Activated CD8-positive, alpha-beta memory T cell treated with anti-CD3 and anti-CD28 coated beads, Interleukin-2, amount 10 ng/mL, durations not matched to agents 7 days and 5 days (primary cell): ENCODE results near the gene GPR39. TPM values are rescaled to one million over a fixed set of nuclear protein-coding genes. Genes with fewer than 3 reads are reported as not detected.

Source experiments
- ATAC-seq: fragments of 150-1000 bp; cut with Tn5 transposase; one replicate; pipeline ENCODE4 v1.10.0; 2021; ENCODE audit warnings: moderate library complexity
- CTCF ChIA-PET: fragments of 350-600 bp; sonication (Branson Sonifier 250); formaldehyde crosslinking; loops from one replicate; lab custom pipeline; 2021; ENCODE audit warnings: antibody characterized with exemption; lab: Charles Lee
- DNase-seq: peaks from one replicate; pipeline ENCODE4 v3.0.0-alpha.2; 2020
- H3K27ac Mint-ChIP-seq: one replicate; pipeline ENCODE4 v1.8.0; 2021; ENCODE audit warnings: mild to moderate bottlenecking, mixed read lengths
- H3K27me3 Mint-ChIP-seq: one replicate; pipeline ENCODE4 v1.8.0; 2021; ENCODE audit warnings: mixed read lengths
- H3K36me3 Mint-ChIP-seq: one replicate; pipeline ENCODE4 v1.8.0; 2021; ENCODE audit warnings: mild to moderate bottlenecking, mixed read lengths
- H3K4me1 Mint-ChIP-seq: one replicate; pipeline ENCODE4 v1.8.0; 2021; ENCODE audit warnings: mixed read lengths
- H3K4me3 Mint-ChIP-seq: one replicate; pipeline ENCODE4 v1.8.0; 2021; ENCODE audit warnings: mild to moderate bottlenecking, moderate library complexity, mixed read lengths
- H3K9me3 Mint-ChIP-seq: one replicate; pipeline ENCODE4 v1.8.0; 2022; ENCODE audit warnings: low read depth, mixed read lengths
- total RNA-seq, 2 experiments: library from RNA; stranded (reverse); gene quantifications; one replicate each; pipeline ENCODE4 v1.2.3, GENCODE V29; 2021

The GPR39 gene
- total RNA-seq, 2 experiments from 2014 or later, result not detected

DNA sequence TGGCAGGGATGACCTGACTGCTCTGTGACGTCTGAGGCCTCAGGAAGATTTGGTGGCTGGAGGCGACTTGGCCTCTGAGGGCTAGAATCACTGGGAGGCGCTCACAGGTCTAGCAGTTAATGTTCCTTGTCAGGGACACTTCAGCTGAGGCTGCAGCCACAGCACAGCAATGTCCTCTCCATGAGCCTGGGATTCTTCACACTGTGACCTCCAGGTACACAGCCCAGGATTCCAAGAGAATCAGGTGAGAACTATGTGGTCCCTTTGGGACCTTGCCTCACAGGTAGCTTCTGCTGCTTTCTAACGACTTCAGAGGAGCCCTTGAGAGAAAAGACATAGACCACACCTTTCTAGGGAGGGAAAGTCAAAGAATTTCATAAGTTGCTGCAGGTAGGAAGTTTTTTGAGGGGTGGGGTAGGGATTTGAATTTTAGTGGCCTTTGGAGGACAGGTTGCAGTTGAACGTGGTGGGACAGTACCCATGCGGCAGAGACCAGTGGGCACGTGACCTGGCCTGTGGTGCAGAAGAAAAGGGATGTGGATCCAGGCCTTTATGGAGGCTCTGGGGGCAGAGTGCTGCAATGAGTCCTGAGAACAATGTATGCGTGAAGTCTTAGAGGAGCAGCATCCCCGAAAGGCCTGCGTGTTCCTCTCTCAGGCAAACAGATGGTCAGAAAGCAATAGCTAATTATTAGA is 167.2 kb downstream of the GPR39 start:
- CTCF ChIA-PET, result no interaction called here
- H3K27ac Mint-ChIP-seq, result no peak overlapping the region
- H3K9me3 Mint-ChIP-seq, result no peaks in the 10 kb centered on the region
- no peak overlapping the region for H3K4me3 Mint-ChIP-seq
- DNase-seq (no peak), ATAC-seq (no peak)
- no peaks in the 10 kb centered on the region for H3K36me3 Mint-ChIP-seq
- H3K4me1 Mint-ChIP-seq, result no peaks in the 10 kb centered on the region
- H3K27me3 Mint-ChIP-seq, result no peaks in the 10 kb centered on the region

DNA sequence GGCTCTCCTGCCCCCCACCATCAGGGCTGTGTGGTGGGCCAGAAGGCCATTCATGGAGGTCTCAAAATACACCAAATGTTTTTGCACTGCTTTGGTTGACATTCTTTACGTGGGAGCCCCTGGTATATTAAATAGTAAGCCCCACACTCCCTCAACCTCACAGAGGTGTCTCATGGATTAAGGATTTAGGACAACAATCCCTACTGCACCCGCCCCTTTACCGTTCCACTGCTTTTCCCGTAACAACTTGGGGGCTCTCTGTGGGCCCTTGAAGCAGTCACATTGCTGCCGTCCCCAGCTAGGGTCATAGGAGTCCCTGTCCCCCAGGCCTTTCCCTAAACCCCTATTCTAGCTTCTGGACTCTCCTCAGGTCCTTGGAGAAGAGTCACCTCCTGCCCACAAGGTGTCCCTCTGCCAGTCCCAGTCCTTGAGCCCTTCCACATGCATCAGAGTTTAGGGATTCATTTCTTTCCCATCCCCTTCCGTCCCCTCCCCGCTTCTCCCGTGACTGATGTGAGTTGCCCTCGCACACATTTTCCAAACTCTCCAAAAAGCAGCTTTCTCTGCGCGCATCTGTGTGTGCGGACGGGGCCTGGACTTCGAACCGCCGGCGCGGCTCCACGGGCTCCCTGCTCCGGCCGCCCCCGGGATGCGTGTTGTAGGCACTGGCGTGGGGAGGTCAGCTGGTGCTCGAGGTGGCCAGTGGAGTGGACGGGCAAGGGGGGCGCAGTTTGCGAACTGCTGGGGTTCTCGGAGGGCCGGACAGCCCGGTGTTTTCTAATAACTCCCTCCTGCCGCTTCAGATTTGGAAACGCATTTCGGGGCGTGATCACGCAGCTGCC is 168.6 kb downstream of the GPR39 start:
- Mint-ChIP-seq H3K4me3 (no peak overlapping the region), H3K27ac (no peak overlapping the region), H3K36me3 (no peaks in the 10 kb centered on the region), H3K9me3 (no peaks in the 10 kb centered on the region), H3K4me1 (no peaks in the 10 kb centered on the region), H3K27me3 (no peaks in the 10 kb centered on the region)
- no peak for ATAC-seq
- CTCF ChIA-PET, result no interaction called here
- DNase-seq, result no peak

DNA sequence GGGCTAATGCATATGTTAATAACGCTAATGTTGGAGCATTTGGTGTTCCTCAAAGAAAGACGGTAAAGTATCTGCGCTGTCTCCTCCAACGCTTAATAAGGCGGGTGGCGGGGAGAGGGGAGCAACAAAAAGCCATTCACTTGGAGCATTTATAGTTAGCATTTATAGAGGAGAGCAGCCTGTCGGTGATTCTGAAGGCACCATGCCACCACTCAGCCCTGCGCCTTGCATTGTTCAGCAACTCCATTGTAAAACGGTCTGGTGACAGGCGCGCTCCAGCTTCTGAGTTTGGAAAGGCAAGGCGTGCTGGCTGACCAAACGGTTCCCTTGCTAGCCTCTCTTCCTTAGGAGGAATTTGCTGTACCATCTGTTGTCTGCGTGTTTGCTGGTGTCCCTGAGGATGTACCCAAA is 169.5 kb downstream of the GPR39 start:
- ATAC-seq, result no peak
- Mint-ChIP-seq H3K9me3 (no peaks in the 10 kb centered on the region), H3K27me3 (no peaks in the 10 kb centered on the region), H3K4me3 (no peak overlapping the region), H3K4me1 (no peaks in the 10 kb centered on the region), H3K36me3 (no peaks in the 10 kb centered on the region), H3K27ac (no peak overlapping the region)
- DNase-seq, result no peak
- CTCF ChIA-PET, result no interaction called here

DNA sequence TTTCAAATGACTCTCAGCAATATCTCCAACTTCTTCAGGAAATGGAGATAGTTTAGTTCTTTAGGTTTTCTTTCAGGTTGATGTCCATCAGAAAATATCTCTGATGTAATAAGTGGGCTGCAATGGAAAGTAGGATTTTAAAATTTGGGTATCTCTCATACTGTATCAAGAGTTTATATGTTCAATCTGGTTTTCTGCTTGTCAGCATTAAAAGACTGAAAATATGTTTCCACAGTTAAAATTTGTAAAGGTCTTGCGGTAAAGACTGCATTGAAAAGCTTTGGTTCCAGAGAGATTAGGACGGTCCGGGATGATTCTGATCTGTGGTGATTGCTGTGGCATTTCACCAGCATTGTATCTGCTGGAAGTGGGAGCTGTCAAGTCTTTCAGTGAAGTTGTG is 170.2 kb downstream of the GPR39 start:
- no peaks in the 10 kb centered on the region for H3K4me1 Mint-ChIP-seq
- H3K9me3 Mint-ChIP-seq, result no peaks in the 10 kb centered on the region
- no peaks in the 10 kb centered on the region for H3K36me3 Mint-ChIP-seq
- no peak overlapping the region for H3K4me3 Mint-ChIP-seq
- DNase-seq (no peak), ATAC-seq (no peak)
- H3K27ac Mint-ChIP-seq, result no peak overlapping the region
- CTCF ChIA-PET, result no interaction called here
- no peaks in the 10 kb centered on the region for H3K27me3 Mint-ChIP-seq

DNA sequence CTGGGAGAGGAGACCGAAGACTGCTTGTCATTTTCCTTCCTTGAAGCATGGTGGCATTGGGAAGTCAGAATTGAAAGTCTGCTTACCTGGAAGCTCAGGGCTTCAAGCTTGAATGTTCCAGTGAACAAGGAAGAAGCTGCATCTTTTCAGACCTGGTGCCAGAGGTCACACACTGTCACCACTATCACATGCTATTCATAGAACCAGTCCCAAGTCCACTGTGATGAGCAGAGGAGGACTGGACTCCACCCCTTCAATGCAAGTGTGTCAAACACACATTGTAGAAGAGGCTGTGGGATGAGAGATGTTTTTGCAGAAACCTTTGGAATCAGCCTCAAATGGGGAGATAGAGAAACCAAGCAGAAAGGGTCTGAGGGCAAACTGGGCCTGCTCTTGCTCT is 172.0 kb downstream of the GPR39 start:
- ATAC-seq, result no peak
- no peaks in the 10 kb centered on the region for H3K36me3 Mint-ChIP-seq

DNA sequence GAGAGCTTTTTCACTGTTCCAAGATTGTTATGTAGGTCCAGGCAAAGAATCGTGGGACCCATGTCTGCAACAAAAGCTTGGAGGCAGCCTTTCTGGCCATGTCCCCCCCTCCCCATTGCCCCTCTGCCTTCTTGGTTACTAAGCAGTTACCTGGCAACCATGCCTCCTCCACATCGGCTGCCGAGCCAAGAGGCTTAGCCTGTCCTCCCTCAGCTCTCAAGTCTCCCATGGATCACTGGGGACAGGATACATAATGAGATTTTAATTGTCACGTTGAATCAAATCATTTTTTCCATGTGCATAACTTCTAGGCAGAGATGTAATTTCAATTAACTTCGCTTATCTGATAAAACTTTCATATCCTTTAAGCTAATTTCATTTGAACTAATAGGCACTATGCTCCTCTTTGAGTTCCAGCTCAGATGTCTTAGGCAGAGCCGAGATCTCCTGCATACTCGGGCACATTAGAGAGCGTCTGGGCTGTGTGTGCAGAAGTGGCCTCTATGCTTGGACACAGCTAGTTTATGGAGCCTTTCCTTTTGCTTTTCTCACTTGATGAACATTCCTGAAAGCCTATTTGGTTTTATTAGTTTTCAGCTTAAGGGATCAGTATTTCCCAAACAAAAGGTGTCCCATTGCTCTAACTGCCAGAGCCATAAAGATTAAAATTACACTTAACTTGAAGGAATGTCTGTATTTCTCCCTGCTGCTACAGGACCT is 172.7 kb downstream of the GPR39 start:
- no peaks in the 10 kb centered on the region for H3K36me3 Mint-ChIP-seq
- no peaks in the 10 kb centered on the region for H3K27me3 Mint-ChIP-seq
- H3K27ac Mint-ChIP-seq, result no peak overlapping the region
- no peaks in the 10 kb centered on the region for H3K9me3 Mint-ChIP-seq
- ATAC-seq (no peak), DNase-seq (no peak)
- CTCF ChIA-PET, result interaction anchor here (0.8 kb wide), 1 partner anchor 36 kb away, joined by 3 read pairs; no protein-coding TSS in a partner anchor
- no peaks in the 10 kb centered on the region for H3K4me1 Mint-ChIP-seq
- no peak overlapping the region for H3K4me3 Mint-ChIP-seq

More for the DNA sequence above, 172.0 kb downstream of the GPR39 start:
- Mint-ChIP-seq H3K27me3 (no peaks in the 10 kb centered on the region), H3K4me1 (no peaks in the 10 kb centered on the region), H3K27ac (no peak overlapping the region), H3K4me3 (no peak overlapping the region), H3K9me3 (no peaks in the 10 kb centered on the region)
- CTCF ChIA-PET, result no interaction called here
- no peak for DNase-seq

DNA sequence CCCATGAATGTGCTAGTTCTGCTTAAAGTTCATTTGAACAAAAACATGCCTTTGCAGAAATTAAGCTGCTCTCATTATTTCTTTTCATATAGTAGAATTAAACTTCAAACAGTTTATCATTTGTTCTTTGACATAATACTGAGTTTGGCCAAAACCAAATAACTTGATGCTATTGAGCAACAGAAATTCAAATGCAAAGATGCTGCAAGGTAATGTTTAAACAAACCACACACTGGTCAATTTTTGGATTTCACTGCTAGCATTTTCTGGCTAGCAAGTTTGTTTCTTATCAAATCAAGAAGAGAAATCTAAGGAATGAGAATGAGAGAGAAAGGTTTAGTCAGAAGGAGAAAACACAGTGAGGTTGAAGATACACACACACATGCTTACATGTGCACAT is 173.4 kb downstream of the GPR39 start:
- DNase-seq (no peak), ATAC-seq (no peak)
- CTCF ChIA-PET, result interaction anchor here (0.8 kb wide), 1 partner anchor 35 kb away, joined by 3 read pairs; no protein-coding TSS in a partner anchor
- H3K4me1 Mint-ChIP-seq, result no peaks in the 10 kb centered on the region
- no peaks in the 10 kb centered on the region for H3K9me3 Mint-ChIP-seq
- H3K27me3 Mint-ChIP-seq, result no peaks in the 10 kb centered on the region
- H3K36me3 Mint-ChIP-seq, result no peaks in the 10 kb centered on the region
- H3K4me3 Mint-ChIP-seq, result no peak overlapping the region
- H3K27ac Mint-ChIP-seq, result no peak overlapping the region

DNA sequence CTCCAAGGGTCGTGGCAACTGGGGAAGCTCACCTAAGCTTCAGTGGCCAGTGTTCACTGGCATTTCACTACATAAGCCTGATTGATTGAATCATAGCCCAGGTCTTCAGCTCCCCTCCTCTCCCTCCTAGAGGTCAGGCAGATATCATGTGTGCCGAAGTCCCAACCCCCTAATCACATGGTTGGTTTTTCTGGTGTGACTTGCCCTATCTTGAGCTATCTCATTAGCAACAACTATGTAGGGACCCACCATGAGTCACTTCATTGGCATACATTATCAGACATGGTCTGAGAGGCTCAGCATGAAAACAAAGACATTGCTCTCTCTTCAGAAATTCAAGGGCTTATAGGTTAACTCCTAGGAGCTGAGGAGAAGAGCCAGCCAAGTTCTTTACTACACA is 176.6 kb downstream of the GPR39 start:
- H3K36me3 Mint-ChIP-seq, result no peaks in the 10 kb centered on the region
- CTCF ChIA-PET, result no interaction called here
- H3K4me3 Mint-ChIP-seq, result no peak overlapping the region
- no peaks in the 10 kb centered on the region for H3K9me3 Mint-ChIP-seq
- no peaks in the 10 kb centered on the region for H3K27me3 Mint-ChIP-seq
- ATAC-seq (no peak), DNase-seq (no peak)
- no peaks in the 10 kb centered on the region for H3K4me1 Mint-ChIP-seq
- no peak overlapping the region for H3K27ac Mint-ChIP-seq

DNA sequence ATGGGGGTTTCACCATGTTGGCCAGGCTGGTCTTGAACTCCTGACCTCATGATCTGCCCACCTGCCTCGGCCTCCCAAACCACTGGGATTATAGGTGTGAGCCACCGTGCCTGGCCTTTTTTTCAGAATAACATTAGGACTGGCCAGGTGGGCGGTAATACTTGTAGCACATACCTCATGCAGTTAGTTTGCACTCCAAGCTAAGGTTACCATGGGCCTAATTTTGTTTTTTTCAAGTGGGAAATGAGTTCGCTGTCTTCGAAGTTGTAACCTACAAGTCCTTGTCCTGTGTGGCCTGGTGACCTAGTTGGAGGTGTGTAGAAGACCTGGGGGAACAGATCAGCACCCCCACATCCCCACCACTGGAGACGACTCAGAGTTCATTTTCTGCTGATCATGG is 178.6 kb downstream of the GPR39 start:
- DNase-seq (no peak), ATAC-seq (no peak)
- no peaks in the 10 kb centered on the region for H3K9me3 Mint-ChIP-seq
- H3K27me3 Mint-ChIP-seq, result no peaks in the 10 kb centered on the region
- no peaks in the 10 kb centered on the region for H3K4me1 Mint-ChIP-seq
- CTCF ChIA-PET, result no interaction called here
- H3K4me3 Mint-ChIP-seq, result no peak overlapping the region
- H3K36me3 Mint-ChIP-seq, result no peaks in the 10 kb centered on the region
- no peak overlapping the region for H3K27ac Mint-ChIP-seq

DNA sequence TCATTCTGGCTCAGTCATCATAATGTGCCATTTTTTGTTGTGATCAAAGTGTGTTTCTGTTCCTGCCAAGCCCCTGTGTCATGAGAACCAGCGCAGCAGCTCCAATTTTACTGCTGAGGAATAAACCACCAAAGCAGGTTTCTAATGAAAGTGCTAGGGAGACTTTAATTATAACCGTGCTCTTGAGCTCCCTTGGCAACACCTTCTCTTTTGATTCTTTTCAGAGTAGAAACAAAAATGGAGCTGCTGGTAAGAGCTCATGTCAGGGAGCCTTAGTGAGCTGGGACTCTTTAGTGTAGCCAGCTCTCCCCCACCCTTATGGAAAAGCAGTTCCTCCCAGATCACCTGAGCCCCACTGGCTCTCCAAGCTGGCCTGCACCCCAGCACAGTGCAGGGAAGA is 179.1 kb downstream of the GPR39 start:
- Mint-ChIP-seq H3K9me3 (no peaks in the 10 kb centered on the region), H3K4me1 (no peaks in the 10 kb centered on the region), H3K4me3 (no peak overlapping the region), H3K36me3 (no peaks in the 10 kb centered on the region), H3K27me3 (no peaks in the 10 kb centered on the region), H3K27ac (no peak overlapping the region)
- DNase-seq (no peak), ATAC-seq (no peak)
- CTCF ChIA-PET, result no interaction called here

DNA sequence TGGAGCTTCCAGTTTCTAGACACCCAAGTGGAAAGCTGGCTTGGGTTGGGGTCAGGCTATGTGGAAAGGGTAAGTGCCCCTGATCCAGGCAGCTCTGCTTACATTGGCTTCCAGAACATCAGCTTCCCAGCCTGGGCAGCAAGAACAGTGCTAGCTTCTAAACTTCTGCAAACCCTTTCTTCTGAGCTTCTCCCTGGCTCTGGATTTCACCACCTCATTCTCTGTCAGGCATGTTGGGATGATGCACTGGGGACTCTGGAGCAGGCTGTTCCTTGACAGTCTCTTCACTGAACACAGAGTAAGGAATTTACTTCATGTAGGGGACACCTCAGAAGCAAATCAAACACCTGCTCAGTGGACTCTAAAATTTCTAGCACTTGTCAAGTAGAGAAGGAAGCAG is 180.6 kb downstream of the GPR39 start:
- H3K36me3 Mint-ChIP-seq, result no peaks in the 10 kb centered on the region
- H3K4me1 Mint-ChIP-seq, result no peaks in the 10 kb centered on the region
- DNase-seq (no peak), ATAC-seq (no peak)
- CTCF ChIA-PET, result no interaction called here
- no peaks in the 10 kb centered on the region for H3K9me3 Mint-ChIP-seq
- no peak overlapping the region for H3K27ac Mint-ChIP-seq
- H3K4me3 Mint-ChIP-seq, result no peak overlapping the region
- no peaks in the 10 kb centered on the region for H3K27me3 Mint-ChIP-seq

DNA sequence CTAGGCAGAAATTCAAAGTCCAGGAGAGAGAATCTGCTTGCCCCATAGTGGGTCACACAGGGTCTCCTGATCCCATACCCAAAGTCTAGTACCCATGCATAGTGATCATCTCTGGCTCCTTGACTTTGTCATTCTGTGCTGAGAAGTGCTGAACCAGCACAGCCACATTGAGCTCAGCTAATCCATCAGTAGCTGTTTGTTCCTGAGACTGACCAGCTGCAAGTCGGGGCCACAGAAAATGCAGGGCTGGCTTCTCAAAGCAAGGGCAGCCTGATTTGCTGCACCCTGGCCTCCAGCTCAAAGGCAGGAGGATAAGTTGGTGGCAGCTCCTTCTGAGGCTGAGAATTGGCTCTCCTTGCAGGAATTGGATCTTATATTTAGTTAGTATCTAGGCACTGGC is 181.2 kb downstream of the GPR39 start:
- ATAC-seq (no peak), DNase-seq (no peak)
- Mint-ChIP-seq H3K4me1 (no peaks in the 10 kb centered on the region), H3K27ac (no peak overlapping the region), H3K27me3 (no peaks in the 10 kb centered on the region), H3K36me3 (no peaks in the 10 kb centered on the region), H3K9me3 (no peaks in the 10 kb centered on the region), H3K4me3 (no peak overlapping the region)
- CTCF ChIA-PET, result no interaction called here

DNA sequence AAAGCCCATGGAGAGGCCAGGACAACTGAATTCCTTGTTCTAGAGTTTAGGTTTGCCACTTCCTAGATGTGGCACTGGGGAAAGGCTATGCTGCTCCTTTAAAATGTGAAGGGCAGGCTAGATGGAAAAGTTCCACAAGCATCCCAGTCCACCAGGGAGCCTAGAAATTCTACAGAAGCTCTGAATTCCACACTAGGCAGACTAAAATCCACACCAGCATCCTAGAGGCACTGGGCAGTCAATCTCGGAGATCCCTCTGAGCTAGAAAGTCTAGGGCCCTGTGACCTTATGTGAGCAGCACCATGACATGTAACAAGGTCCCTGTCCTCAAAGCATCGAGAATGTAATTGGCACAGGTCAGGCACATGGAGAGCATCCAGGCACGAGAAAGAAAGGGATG is 181.9 kb downstream of the GPR39 start:
- H3K4me1 Mint-ChIP-seq, result no peaks in the 10 kb centered on the region
- CTCF ChIA-PET, result no interaction called here
- DNase-seq, result no peak
- ATAC-seq, result no peak
- no peak overlapping the region for H3K27ac Mint-ChIP-seq
- no peak overlapping the region for H3K4me3 Mint-ChIP-seq
- no peaks in the 10 kb centered on the region for H3K36me3 Mint-ChIP-seq
- H3K27me3 Mint-ChIP-seq, result no peaks in the 10 kb centered on the region
- no peaks in the 10 kb centered on the region for H3K9me3 Mint-ChIP-seq
